H1 (cell line): ENCODE measurements around the gene ZNF219. TPM values are rescaled to one million over a fixed set of nuclear protein-coding genes. Genes with fewer than 3 reads are reported as not detected.

Source experiments
- CTBP2 ChIP-seq: IDR thresholded peaks from 2 replicates; pipeline ENCODE4 v1.7.0; 2011; ENCODE audit warnings: borderline replicate concordance, mild to moderate bottlenecking, moderate library complexity, mixed read lengths, low read length; ENCODE audit not compliant: insufficient read depth, insufficient read length
- EP300 ChIP-seq, 2 experiments: IDR thresholded peaks; 1 replicate in 1 of 2; 2 replicates in 1 of 2; pipeline ENCODE4 v1.6.1; 2011 to 2012; ENCODE audit warnings: low read depth in 2 of 2, low read length in 2 of 2, mild to moderate bottlenecking in 2 of 2, borderline replicate concordance in 1 of 2, inconsistent platforms in 1 of 2, moderate library complexity in 1 of 2
- HDAC6 ChIP-seq: IDR thresholded peaks from one replicate; pipeline ENCODE4 v1.7.1; 2012; ENCODE audit warnings: low read depth, mild to moderate bottlenecking, inconsistent platforms, low read length, moderate library complexity
- SIN3A ChIP-seq, 2 experiments: IDR thresholded peaks in 1 of 2; conservative IDR thresholded peaks in 1 of 2; 2 replicates each; pipeline ENCODE4 v1.6.1; 2011 to 2012; ENCODE audit warnings: low read length in 2 of 2, improper control_type of control experiment in 1 of 2, low read depth in 1 of 2, mild to moderate bottlenecking in 1 of 2
- polyA plus RNA-seq, 7 experiments: library from polyadenylated mRNA; depleted of rRNA in 3 of 7; stranded (reverse) in 5 of 7; unstranded in 2 of 7; fragments of >200 nt in 5 of 7; fragments of 200-250 nt in 2 of 7; gene quantifications; 1 replicate in 5 of 7; 2 replicates in 1 of 7; 4 replicates in 1 of 7; pipeline versions ENCODE4 v1.2.1 to v1.2.3, GENCODE V29; 2011 to 2013; ENCODE audit warnings: missing spikeins in 2 of 7, mixed read lengths in 2 of 7
- small RNA-seq: library from polyadenylated mRNA; stranded (forward); fragments of <200 nt; extraction: miRNeasy Mini kit (QIAGEN cat#:217004); gene quantifications from one replicate; pipeline ENCODE3, GENCODE V24; 2013; ENCODE audit not compliant: insufficient read depth
- total RNA-seq: library from RNA; stranded (reverse); fragmentation: NEBNext Ultra II Directional; extraction: Animal tissue kit (Norgen Biotek cat#: 25700); gene quantifications from 2 replicates; pipeline ENCODE4 v1.2.1, GENCODE V29; 2021

ZNF219 gene
- total and polyA plus RNA-seq, 2 of the 8 experiments (the other 6 are each of a cell fraction or from before 2014, with no cell fraction given): 113 to 160 TPM

- TF ChIP-seq EP300 (IDR thresholded peaks at IDR 0.05; ENCODE audit: borderline replicate concordance in 1 of 2, low read depth in 2 of 2, low read length in 2 of 2) (no peak), CTBP2 (no peak), SIN3A (conservative IDR thresholded peaks at IDR 0.05 in 1 of 2, IDR thresholded peaks at IDR 0.05 in 1 of 2; ENCODE audit: low read depth in 1 of 2, low read length in 2 of 2) (no peak), HDAC6 (no peak)
These were observed 58.0 kb downstream of the ZNF219 start (continued) for GRCh38 chr14:21040370-21040925.

Small RNA genes lying within 50 kb of the gene (small RNA-seq; reads per million reads assigned to genes)
- not detected for gene RNU6-252P

Other genes with a start within 250 kb of the ZNF219 start
- not detected in 2 replicates for gene RNASE3, start 207.3 kb downstream of the ZNF219 start, total RNA-seq
- not detected in 2 replicates for gene RNASE3, start 207.3 kb downstream of the ZNF219 start, polyA plus RNA-seq (2011; rRNA removed)
- not detected in 2 replicates for gene RNASE2, start 143.2 kb downstream of the ZNF219 start, total RNA-seq
- gene RNASE2, start 143.2 kb downstream of the ZNF219 start, polyA plus RNA-seq (2011; rRNA removed): not detected in 2 replicates
- gene METTL17, start 108.7 kb downstream of the ZNF219 start, total RNA-seq: 73.8 and 75.8 TPM in 2 replicates
- 138 and 145 TPM in 2 replicates for gene METTL17, start 108.7 kb downstream of the ZNF219 start, polyA plus RNA-seq (2011; rRNA removed)
- 0.22 TPM in 1 of 2 replicates, not detected in the other for gene SLC39A2, start 99.4 kb downstream of the ZNF219 start, total RNA-seq
- gene SLC39A2, start 99.4 kb downstream of the ZNF219 start, polyA plus RNA-seq (2011; rRNA removed): 0.14 and 0.31 TPM in 2 replicates
- gene NDRG2, start 73.6 kb downstream of the ZNF219 start, total RNA-seq: 27.2 and 29.9 TPM in 2 replicates
- gene NDRG2, start 73.6 kb downstream of the ZNF219 start, polyA plus RNA-seq (2011; rRNA removed): 48.6 and 65.0 TPM in 2 replicates
- 0.34 TPM in 1 of 2 replicates, not detected in the other for gene TPPP2, start 68.4 kb downstream of the ZNF219 start, total RNA-seq
- not detected in 2 replicates for gene TPPP2, start 68.4 kb downstream of the ZNF219 start, polyA plus RNA-seq (2011; rRNA removed)
- not detected in 2 replicates for gene RNASE13, start 63.8 kb downstream of the ZNF219 start, total RNA-seq
- 0.05 TPM in 1 of 2 replicates, not detected in the other for gene RNASE13, start 63.8 kb downstream of the ZNF219 start, polyA plus RNA-seq (2011; rRNA removed)
- not detected in 2 replicates for gene RNASE7, start 56.3 kb downstream of the ZNF219 start, total RNA-seq
- not detected in 2 replicates for gene RNASE7, start 56.3 kb downstream of the ZNF219 start, polyA plus RNA-seq (2011; rRNA removed)
- not detected in 2 replicates for gene RNASE8, start 40.8 kb downstream of the ZNF219 start, total RNA-seq
- gene RNASE8, start 40.8 kb downstream of the ZNF219 start, polyA plus RNA-seq (2011; rRNA removed): not detected in 2 replicates
- gene ARHGEF40, start 28.4 kb downstream of the ZNF219 start, total RNA-seq: 49.5 and 53.1 TPM in 2 replicates
- 99.6 and 101 TPM in 2 replicates for gene ARHGEF40, start 28.4 kb downstream of the ZNF219 start, polyA plus RNA-seq (2011; rRNA removed)
- 1.3 and 1.9 TPM in 2 replicates for gene TMEM253, start 2.4 kb upstream of the ZNF219 start, total RNA-seq
- gene TMEM253, start 2.4 kb upstream of the ZNF219 start, polyA plus RNA-seq (2011; rRNA removed): 1.9 and 2.2 TPM in 2 replicates
- not detected in 2 replicates for gene OR5AU1, start 57.4 kb upstream of the ZNF219 start, total RNA-seq
- not detected in 2 replicates for gene OR5AU1, start 57.4 kb upstream of the ZNF219 start, polyA plus RNA-seq (2011; rRNA removed)
- gene HNRNPC, start 170.8 kb upstream of the ZNF219 start, total RNA-seq: 1,203 and 1,207 TPM in 2 replicates
- 517 and 781 TPM in 2 replicates for gene HNRNPC, start 170.8 kb upstream of the ZNF219 start, polyA plus RNA-seq (2011; rRNA removed)
- gene RPGRIP1, start 181.4 kb upstream of the ZNF219 start, total RNA-seq: 0.63 and 0.65 TPM in 2 replicates
- 0.35 and 0.36 TPM in 2 replicates for gene RPGRIP1, start 181.4 kb upstream of the ZNF219 start, polyA plus RNA-seq (2011; rRNA removed)